ENCODE data around the gene EPHB3.

EPHB3 gene

DNA sequence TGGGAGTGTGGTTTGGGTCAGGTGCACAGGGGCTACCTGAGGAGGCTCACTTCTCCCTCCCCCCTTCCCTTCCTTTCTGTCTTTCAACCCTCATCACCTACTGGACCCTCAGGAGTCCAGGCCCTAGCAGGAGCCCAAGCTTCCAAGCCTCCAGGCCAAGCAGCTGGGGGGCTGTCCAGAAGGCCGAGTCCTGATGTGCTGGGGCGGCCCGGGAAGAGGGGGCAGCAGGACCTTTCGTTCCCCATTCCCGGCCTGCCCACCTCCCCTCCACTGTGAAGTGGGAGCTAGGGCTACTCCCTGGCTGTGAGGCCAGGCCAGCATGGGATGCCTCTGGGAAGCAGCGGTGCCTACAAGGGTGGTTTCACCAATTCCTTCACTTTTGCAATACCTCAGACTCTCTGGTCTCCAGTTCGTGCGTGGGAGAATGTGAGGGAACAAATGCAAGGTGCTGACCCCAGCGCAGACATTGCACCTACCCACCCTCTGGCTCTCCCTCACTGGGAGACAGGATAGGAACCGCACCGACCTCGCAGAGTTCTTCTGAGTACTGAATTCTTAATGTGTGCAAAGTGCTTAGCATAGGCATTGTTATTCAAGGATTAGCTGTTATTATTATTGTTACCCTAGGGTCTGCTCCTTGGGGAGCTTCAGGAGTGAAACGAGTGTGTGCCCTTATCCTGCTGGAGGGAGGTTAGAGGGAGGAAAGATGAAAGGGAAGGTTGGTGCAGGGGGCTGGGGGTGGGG is 2.5 kb downstream of the EPHB3 start:
- no peak for DNase-seq (ENCODE audit: low spot score)
- Mint-ChIP-seq H3K9me3 (no peaks in the 10 kb centered on the region), H3K27ac (no peak overlapping the region), H3K27me3 (ENCODE audit: low read depth) (peaks cover 66% of the 10 kb centered on the region), H3K4me3 (no peak overlapping the region), H3K4me1 (ENCODE audit: low read depth) (peaks cover 10% of the 10 kb centered on the region), H3K36me3 (ENCODE audit: low read depth) (no peaks in the 10 kb centered on the region)

DNA sequence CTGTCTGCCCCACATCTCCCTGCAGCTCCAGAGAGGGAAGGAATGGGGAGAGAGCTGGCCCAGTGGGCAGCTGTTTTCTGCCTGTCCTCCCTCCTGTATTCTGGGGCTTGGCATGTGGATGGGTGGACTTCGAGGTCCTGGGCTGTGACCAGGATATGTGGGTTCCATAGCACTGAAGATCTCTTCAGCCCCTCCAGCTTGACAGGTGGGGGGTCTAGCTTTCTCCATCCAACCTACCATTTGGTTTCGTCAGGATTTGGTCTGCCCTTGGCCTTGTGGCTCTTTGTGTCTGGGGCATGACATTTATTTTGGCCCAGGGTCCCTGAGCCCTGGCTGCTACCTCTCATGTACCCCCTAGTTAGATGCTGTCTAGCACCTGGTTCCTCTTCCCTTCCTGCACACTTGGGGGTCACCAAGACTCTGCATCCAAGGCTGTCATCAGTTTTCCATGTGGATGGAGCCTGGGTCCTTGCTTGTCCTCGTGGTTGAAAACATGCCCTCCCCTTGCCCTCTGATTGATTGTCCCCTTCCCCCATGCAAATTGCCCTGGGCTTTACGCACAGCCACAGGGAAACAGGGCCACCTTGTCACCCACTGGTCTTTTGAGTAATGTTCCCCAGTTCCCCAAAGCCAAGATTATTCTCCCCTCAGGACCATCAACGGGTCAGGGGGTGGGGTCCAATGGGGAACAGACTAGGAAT is 3.2 kb downstream of the EPHB3 start:
- peaks cover 71% of the 10 kb centered on the region for H3K27me3 Mint-ChIP-seq (ENCODE audit: low read depth)

DNA sequence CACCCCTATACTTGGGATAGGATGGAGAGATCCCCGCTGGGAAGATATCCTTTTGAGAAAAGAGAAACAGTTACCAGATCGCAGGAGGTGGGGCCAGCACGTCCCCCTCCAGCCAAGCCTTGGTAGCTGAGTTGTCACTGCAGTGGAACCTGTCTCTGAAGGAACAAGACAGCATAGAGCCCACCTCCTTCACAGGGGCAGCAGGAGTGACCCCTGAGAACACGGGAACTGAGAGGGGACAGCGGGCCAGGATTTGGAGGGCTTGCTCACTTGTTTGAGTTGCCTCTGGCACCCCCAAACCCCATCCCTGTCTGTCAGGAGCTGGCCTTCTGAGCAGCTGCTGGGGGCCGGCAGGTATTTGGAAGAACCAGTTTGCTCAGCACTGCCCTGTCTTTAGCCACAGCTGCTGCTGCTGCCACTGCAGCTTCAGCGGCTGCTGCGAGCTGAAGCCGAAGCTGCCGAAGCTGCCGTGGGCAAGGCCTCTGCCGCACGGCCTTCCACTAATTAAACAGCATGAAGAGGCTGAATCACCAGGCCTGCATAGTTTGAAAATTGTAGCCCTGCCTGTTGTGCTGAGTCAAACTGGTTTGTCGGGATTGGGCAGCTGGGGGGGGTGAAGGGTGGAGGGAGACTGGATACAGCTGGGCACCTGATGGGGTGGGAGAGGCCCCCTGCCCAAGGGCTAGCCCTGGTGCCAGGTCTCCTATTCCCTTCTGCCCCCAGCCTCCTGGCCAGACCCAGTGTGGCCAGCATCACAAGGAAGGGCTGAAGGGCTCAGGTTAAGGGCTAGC is 4.0 kb downstream of the EPHB3 start:
- Mint-ChIP-seq H3K4me1 (ENCODE audit: low read depth) (peaks cover 8% of the 10 kb centered on the region), H3K27me3 (ENCODE audit: low read depth) (peaks cover 74% of the 10 kb centered on the region), H3K27ac (no peak overlapping the region), H3K4me3 (no peak overlapping the region), H3K36me3 (ENCODE audit: low read depth) (no peaks in the 10 kb centered on the region), H3K9me3 (no peaks in the 10 kb centered on the region)
- DNase-seq (ENCODE audit: low spot score), result no peak

More for the DNA sequence above, 3.2 kb downstream of the EPHB3 start:
- Mint-ChIP-seq H3K9me3 (no peaks in the 10 kb centered on the region), H3K4me3 (no peak overlapping the region), H3K4me1 (ENCODE audit: low read depth) (peaks cover 10% of the 10 kb centered on the region), H3K27ac (no peak overlapping the region), H3K36me3 (ENCODE audit: low read depth) (no peaks in the 10 kb centered on the region)
- DNase-seq (ENCODE audit: low spot score), result no peak

DNA sequence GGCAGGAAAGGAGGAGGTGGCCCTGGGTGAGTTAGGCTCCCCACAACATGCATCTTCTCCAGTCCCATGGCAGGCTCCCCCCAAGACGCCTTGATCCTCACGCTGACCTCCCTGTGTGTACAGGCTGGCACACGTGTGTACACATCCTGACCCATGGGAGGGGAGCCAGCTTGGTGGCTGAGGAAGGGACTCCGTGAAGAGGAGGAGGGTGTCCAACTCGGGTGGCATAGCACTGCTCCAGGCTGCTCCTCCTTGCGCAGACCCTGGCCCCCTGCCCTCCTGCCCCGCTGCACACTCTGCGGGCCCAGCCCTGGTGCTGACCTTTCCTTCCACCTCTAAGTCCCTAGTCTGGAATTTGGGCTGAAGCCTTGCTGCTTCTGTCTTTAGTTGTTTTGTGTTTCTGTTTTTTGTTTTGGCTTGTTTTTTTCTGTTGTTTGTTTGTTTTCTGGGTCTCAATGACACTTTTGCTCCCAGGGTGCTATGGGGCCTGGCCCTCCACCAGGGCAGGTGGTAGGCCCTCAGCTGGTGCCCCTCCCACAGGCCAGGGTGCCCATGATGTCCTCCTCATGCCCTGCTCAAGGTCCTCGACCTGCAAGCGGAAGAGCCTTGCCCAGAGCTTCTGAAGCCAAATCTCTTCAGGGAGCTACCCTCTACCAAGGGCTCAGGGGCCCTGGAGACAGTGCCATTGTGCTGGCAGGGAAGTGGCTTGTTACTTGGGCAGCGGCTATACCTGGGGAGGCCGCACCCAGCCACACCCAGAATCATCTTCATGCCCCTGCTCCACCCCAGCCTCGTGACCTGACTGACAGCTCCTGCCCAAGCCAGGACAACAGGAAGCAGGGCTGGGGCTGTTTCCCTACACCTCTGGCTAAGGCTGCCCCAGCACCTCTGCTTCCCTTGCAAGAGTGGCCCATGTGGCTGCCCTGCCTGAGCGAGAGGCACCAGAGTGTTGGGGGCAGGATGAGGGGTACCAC is 5.1 kb downstream of the EPHB3 start:
- Mint-ChIP-seq H3K36me3 (ENCODE audit: low read depth) (no peaks in the 10 kb centered on the region), H3K9me3 (no peaks in the 10 kb centered on the region), H3K4me3 (no peak overlapping the region), H3K27ac (no peak overlapping the region), H3K4me1 (ENCODE audit: low read depth) (peaks cover 2% of the 10 kb centered on the region), H3K27me3 (ENCODE audit: low read depth) (peaks cover 72% of the 10 kb centered on the region)
- DNase-seq (ENCODE audit: low spot score), result no peak

DNA sequence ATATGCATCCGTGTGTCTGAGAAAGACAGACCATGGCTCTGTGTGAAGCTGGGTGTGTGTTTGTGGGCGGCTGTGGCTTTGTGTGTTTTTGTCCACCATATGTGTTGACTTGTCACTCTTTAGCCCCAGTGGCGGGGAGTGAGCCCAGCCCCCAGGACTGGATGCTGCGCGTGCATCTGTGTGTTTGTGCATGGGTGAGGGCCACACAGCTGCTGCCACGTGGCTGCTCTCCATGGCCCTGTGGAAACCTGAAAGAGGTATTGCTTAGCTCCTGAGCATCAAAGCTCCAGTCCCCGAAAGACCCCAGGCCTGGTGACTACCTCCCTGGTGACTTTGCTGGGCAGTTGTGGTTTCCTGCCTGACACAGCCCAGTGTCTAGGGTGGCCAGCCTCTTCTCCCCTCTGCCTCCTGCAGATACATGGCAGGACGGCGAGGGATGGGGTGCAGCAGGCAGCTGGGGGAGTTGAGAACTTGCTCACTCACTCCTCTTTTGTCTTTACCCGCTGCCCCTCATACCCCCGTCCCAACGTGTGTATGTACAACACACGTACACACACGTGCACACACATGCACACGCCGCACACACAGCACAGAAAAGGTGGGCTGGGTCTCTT is 6.5 kb downstream of the EPHB3 start:
- no peaks in the 10 kb centered on the region for H3K36me3 Mint-ChIP-seq (ENCODE audit: low read depth)
- H3K4me3 Mint-ChIP-seq, result no peak overlapping the region
- H3K9me3 Mint-ChIP-seq, result no peaks in the 10 kb centered on the region
- peaks cover 72% of the 10 kb centered on the region for H3K27me3 Mint-ChIP-seq (ENCODE audit: low read depth)
- DNase-seq (ENCODE audit: low spot score), result no peak
- H3K4me1 Mint-ChIP-seq (ENCODE audit: low read depth), result peaks cover 2% of the 10 kb centered on the region
- no peak overlapping the region for H3K27ac Mint-ChIP-seq

DNA sequence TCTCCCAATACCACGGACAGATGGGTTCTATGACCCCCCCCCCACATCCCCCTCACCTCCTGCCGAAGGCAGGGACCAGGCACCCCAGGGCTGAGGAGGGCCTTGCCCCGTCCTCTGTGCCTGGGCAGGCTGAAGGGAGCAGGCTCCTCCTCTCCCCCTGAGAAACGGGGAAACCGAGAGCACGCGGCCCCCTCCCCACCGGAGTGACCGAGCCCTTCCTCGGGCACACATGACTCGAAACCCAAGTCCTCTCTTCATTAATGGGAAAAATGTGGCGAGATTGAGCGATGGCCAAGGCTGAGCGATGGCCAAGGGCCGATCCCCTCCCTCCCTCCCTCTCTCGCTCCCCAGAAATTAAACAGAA is 7.0 kb downstream of the EPHB3 start:
- peaks cover 2% of the 10 kb centered on the region for H3K4me1 Mint-ChIP-seq (ENCODE audit: low read depth)
- no peak overlapping the region for H3K4me3 Mint-ChIP-seq
- H3K27ac Mint-ChIP-seq, result no peak overlapping the region
- H3K9me3 Mint-ChIP-seq, result no peaks in the 10 kb centered on the region
- peaks cover 67% of the 10 kb centered on the region for H3K27me3 Mint-ChIP-seq (ENCODE audit: low read depth)
- DNase-seq (ENCODE audit: low spot score), result no peak
- H3K36me3 Mint-ChIP-seq (ENCODE audit: low read depth), result no peaks in the 10 kb centered on the region

DNA sequence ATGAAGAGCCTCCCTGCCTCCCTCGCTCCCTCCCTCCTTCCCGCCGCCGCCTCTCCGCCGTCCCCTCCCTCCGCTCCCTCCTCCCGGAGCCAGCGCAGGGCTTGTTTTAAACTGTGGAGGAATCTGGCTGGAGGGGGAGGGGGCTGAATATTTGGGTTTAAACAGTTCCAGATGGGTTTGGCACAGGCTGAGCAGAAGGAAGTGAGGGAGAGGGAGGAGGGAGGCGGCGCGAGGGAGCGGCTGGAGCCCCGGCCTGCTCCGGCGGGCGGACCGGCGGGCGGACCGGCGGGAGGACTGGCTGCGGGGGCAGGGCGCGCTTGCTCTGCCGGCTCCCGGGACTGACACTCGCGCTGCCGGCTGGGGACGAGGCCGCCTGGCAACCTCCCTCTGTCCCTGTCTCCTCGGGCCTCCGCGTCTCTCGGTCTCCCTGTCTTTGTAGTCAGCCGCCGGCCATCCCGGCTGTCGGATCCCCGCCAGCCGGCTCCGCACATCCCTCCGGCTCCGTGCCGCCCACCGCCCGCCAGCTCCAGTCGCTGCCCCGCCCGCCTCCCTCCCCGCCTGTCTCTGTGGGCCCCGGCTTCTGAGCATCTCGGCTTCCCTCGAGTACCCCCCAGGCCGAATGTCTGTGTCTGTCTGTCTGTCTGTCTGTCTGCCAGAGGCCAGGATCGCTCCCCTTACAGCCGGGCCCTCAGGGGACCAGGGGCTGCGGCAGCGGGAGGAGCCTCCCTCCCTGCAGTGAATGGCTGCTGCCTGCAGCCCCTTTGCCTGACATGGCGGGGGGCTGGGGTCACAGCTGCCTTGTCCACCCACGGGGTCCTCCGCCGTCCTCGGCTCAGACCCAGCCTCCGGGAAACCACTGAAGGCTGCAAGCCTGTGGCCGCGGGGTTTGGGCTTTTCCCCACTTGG is 7.6 kb downstream of the EPHB3 start:
- H3K36me3 Mint-ChIP-seq (ENCODE audit: low read depth), result no peaks in the 10 kb centered on the region
- peak overlapping the region; percentile 36 for H3K4me3 Mint-ChIP-seq
- H3K27ac Mint-ChIP-seq, result no peak overlapping the region
- H3K4me1 Mint-ChIP-seq (ENCODE audit: low read depth), result peaks cover 2% of the 10 kb centered on the region
- H3K9me3 Mint-ChIP-seq, result no peaks in the 10 kb centered on the region
- no peak for DNase-seq (ENCODE audit: low spot score)
- peaks cover 61% of the 10 kb centered on the region for H3K27me3 Mint-ChIP-seq (ENCODE audit: low read depth)

DNA sequence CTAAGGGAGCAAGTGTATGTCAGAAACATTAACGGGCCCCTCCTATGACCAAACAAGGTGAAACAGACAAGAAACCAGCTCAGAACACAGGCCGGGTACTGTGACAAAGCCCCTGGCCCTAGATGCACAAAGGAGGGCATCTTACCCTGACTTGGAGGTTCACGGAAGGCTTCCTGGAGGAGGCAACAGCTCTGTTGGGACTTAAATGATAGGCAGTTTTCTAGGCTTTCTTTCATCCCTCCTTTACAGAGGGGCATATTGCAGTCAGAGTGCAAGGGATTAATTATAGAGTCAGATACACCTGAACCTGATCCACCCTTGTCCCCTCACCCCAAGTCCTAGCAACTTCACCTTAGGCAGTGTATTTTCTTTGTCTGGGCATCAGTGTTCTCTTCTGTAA is 8.4 kb downstream of the EPHB3 start:
- Mint-ChIP-seq H3K27me3 (ENCODE audit: low read depth) (peaks cover 53% of the 10 kb centered on the region), H3K4me3 (no peak overlapping the region)

DNA sequence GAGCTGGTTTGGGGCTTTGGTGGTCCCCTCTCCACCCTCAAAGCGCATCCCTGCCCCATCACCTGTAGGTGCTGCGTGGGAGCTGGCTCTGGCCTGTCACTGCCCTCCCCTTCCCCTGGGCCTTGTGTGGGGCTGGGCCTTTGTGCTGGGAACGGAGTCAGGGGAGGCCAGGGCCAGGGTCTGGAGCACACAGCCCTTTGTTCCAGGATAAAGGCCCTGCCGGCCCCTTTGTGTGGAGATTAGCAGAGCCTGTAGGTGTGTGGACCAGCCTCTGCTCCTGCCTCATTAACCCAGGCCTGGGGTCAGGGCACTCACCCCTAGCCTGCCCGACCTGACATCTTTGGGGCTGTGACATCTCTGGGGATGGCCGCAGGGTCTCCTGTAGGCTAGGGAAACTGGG is 8.9 kb downstream of the EPHB3 start:
- Mint-ChIP-seq H3K36me3 (ENCODE audit: low read depth) (no peaks in the 10 kb centered on the region), H3K4me1 (ENCODE audit: low read depth) (peaks cover 2% of the 10 kb centered on the region), H3K9me3 (no peaks in the 10 kb centered on the region), H3K27me3 (ENCODE audit: low read depth) (peaks cover 48% of the 10 kb centered on the region), H3K4me3 (no peak overlapping the region), H3K27ac (no peak overlapping the region)
- DNase-seq (ENCODE audit: low spot score), result no peak

More for the DNA sequence above, 8.4 kb downstream of the EPHB3 start:
- H3K36me3 Mint-ChIP-seq (ENCODE audit: low read depth), result no peaks in the 10 kb centered on the region
- H3K9me3 Mint-ChIP-seq, result no peaks in the 10 kb centered on the region
- no peak for DNase-seq (ENCODE audit: low spot score)
- H3K27ac Mint-ChIP-seq, result no peak overlapping the region
- H3K4me1 Mint-ChIP-seq (ENCODE audit: low read depth), result peaks cover 2% of the 10 kb centered on the region

DNA sequence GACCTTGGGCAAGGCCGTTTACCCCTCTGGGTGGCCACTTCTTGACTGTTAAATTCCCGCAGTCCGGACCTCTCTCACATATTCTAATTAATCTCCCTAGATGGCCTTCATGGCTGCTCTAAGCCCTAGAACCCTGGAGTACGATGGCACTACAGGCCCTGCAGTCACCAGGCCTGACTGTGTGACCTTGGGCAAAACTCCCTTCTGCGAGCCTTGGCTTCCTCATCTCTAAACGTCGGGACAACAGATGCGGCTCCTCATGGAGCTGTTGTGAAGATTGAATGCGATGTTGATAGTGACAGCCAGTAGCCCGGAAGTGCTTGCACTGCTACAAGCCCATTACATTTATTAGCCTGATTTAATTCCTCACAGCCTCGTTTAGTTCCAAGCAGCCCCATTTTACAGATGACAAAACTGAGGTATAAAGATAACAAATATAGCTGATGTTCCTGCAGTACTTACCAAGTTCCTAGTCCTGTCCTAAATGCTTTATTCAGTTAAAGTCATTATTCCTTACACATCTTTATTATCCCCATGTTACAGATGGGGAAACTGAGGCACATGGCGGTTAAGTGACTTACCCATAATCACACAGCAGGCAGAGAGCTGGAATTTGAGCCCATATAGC is 10.3 kb downstream of the EPHB3 start:
- DNase-seq (ENCODE audit: low spot score), result no peak
- Mint-ChIP-seq H3K4me1 (ENCODE audit: low read depth) (peaks cover 2% of the 10 kb centered on the region), H3K9me3 (no peaks in the 10 kb centered on the region), H3K27me3 (ENCODE audit: low read depth) (peaks cover 42% of the 10 kb centered on the region), H3K27ac (no peak overlapping the region), H3K36me3 (ENCODE audit: low read depth) (no peaks in the 10 kb centered on the region), H3K4me3 (no peak overlapping the region)

DNA sequence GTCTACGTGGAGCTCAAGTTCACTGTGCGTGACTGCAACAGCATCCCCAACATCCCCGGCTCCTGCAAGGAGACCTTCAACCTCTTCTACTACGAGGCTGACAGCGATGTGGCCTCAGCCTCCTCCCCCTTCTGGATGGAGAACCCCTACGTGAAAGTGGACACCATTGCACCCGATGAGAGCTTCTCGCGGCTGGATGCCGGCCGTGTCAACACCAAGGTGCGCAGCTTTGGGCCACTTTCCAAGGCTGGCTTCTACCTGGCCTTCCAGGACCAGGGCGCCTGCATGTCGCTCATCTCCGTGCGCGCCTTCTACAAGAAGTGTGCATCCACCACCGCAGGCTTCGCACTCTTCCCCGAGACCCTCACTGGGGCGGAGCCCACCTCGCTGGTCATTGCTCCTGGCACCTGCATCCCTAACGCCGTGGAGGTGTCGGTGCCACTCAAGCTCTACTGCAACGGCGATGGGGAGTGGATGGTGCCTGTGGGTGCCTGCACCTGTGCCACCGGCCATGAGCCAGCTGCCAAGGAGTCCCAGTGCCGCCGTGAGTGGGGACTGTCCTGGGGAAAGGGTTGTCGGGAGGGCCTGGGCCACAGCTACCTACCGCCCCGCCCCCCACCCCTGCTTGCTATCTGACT is 11.2 kb downstream of the EPHB3 start:
- Mint-ChIP-seq H3K9me3 (no peaks in the 10 kb centered on the region), H3K4me1 (ENCODE audit: low read depth) (no peaks in the 10 kb centered on the region), H3K27me3 (ENCODE audit: low read depth) (peaks cover 35% of the 10 kb centered on the region)

More for the DNA sequence above, 11.2 kb downstream of the EPHB3 start:
- no peak overlapping the region for H3K27ac Mint-ChIP-seq
- no peaks in the 10 kb centered on the region for H3K36me3 Mint-ChIP-seq (ENCODE audit: low read depth)
- DNase-seq (ENCODE audit: low spot score), result no peak
- no peak overlapping the region for H3K4me3 Mint-ChIP-seq
